K562 (cell line): ENCODE measurements around the gene VAC14. TPM values are rescaled to one million over a fixed set of nuclear protein-coding genes. Genes with fewer than 3 reads are reported as not detected.

Experiments
- ARID2 ChIP-seq: fragments of 450-650 bp; IDR thresholded peaks from 2 replicates; pipeline ENCODE4 v1.6.1; 2017; ENCODE audit warnings: antibody characterized with exemption, mild to moderate bottlenecking
- CREB3L1 ChIP-seq: fragments of 450-650 bp; IDR thresholded peaks from 2 replicates; pipeline ENCODE4 v1.6.1; 2014; ENCODE audit warnings: low read depth, mild to moderate bottlenecking, moderate library complexity, borderline replicate concordance
- CREM ChIP-seq: IDR thresholded peaks from 2 replicates; pipeline ENCODE4 v1.6.1; 2014; ENCODE audit warnings: antibody characterized with exemption, low read depth
- HMGXB4 ChIP-seq: sonication (generic); formaldehyde crosslinking; IDR thresholded peaks from 2 replicates; pipeline ENCODE4 v1.8.1; 2023; ENCODE audit warnings: mild to moderate bottlenecking, missing genetic modification reagents
- MAFK ChIP-seq: IDR thresholded peaks from 2 replicates; pipeline ENCODE4 v1.6.1; 2011; ENCODE audit warnings: low read length, improper control_type of control experiment
- MCM2 ChIP-seq: fragments of 450-650 bp; IDR thresholded peaks from 2 replicates; pipeline ENCODE4 v1.6.1; 2017; ENCODE audit warnings: low read depth, mild to moderate bottlenecking
- MED1 ChIP-seq: sonication (generic); formaldehyde crosslinking; IDR thresholded peaks from 2 replicates; pipeline ENCODE4 v1.8.1; 2023; ENCODE audit warnings: missing genetic modification reagents, borderline replicate concordance
- MTA3 ChIP-seq: fragments of 450-650 bp; formaldehyde crosslinking; IDR thresholded peaks from 2 replicates; pipeline ENCODE4 v1.6.1; 2017; ENCODE audit warnings: mild to moderate bottlenecking, borderline replicate concordance
- RBBP5 ChIP-seq: fragments of 200-600 bp; sonication (generic); IDR thresholded peaks from 2 replicates; pipeline ENCODE4 v1.6.1; 2012; ENCODE audit warnings: borderline replicate concordance, mild to moderate bottlenecking, low read length, control low read depth, inconsistent platforms; ENCODE audit not compliant: insufficient read depth, poor library complexity, severe bottlenecking
- RNF219 ChIP-seq: fragments of 250-450 bp; sonication (Bioruptor Pico); IDR thresholded peaks from 2 replicates; pipeline ENCODE4 v1.5.0; 2022; ENCODE audit warnings: mild to moderate bottlenecking
- SMAD1 ChIP-seq: fragments of 150-350 bp; IDR thresholded peaks from 2 replicates; pipeline ENCODE4 v1.6.1; 2014; ENCODE audit warnings: low read length, low read depth; ENCODE audit not compliant: partially characterized antibody
- TAF1 ChIP-seq: IDR thresholded peaks from 2 replicates; pipeline ENCODE4 v1.6.1; 2011; ENCODE audit warnings: mild to moderate bottlenecking, low read length, moderate library complexity; ENCODE audit not compliant: insufficient read depth, control insufficient read depth, severe bottlenecking; ENCODE audit errors: extremely low read depth
- TAF9B ChIP-seq: fragments of 450-650 bp; IDR thresholded peaks from 2 replicates; pipeline ENCODE4 v1.6.1; 2018; ENCODE audit warnings: mild to moderate bottlenecking; ENCODE audit not compliant: partially characterized antibody
- TOE1 ChIP-seq, 2 experiments: fragments of 450-650 bp in 1 of 2; sonication (generic) in 1 of 2; formaldehyde crosslinking in 1 of 2; IDR thresholded peaks; 2 replicates each; pipeline versions ENCODE4 v1.7.1 to v1.8.0; 2016 to 2022; ENCODE audit warnings: borderline replicate concordance in 2 of 2, mild to moderate bottlenecking in 2 of 2, antibody characterized with exemption in 1 of 2, inconsistent platforms in 1 of 2, low read depth in 1 of 2, missing genetic modification reagents in 1 of 2, moderate library complexity in 1 of 2
- USF2 ChIP-seq: sonication (generic); formaldehyde crosslinking; IDR thresholded peaks from 2 replicates; pipeline ENCODE4 v1.5.0; 2020; ENCODE audit warnings: missing genetic modification reagents
- YY1 ChIP-seq, 3 experiments: IDR thresholded peaks; 2 replicates each; pipeline ENCODE4 v1.6.1; 2011; ENCODE audit warnings: low read length in 2 of 3, mild to moderate bottlenecking in 2 of 3, moderate library complexity in 2 of 3, borderline replicate concordance in 1 of 3, control low read depth in 1 of 3, low read depth in 1 of 3; ENCODE audit not compliant: insufficient read depth in 3 of 3, insufficient replicate concordance in 2 of 3, control insufficient read depth in 1 of 3, insufficient read length in 1 of 3; ENCODE audit errors: extremely low read depth in 1 of 3
- ZFPM2 ChIP-seq: fragments of 250-450 bp; sonication (Bioruptor Pico); IDR thresholded peaks from 2 replicates; pipeline ENCODE4 v1.5.1; 2022; ENCODE audit warnings: mild to moderate bottlenecking
- ZFX ChIP-seq: sonication (generic); formaldehyde crosslinking; IDR thresholded peaks from 2 replicates; pipeline ENCODE4 v1.8.0; 2022; ENCODE audit warnings: mild to moderate bottlenecking, missing genetic modification reagents, moderate library complexity
- ZNF311 ChIP-seq: fragments of 250-450 bp; sonication (Bioruptor Pico); IDR thresholded peaks from 2 replicates; pipeline ENCODE4 v1.4.0; 2020; ENCODE audit warnings: mild to moderate bottlenecking, moderate library complexity
- polyA plus RNA-seq, 8 experiments: library from polyadenylated mRNA; depleted of rRNA in 4 of 8; stranded (reverse) in 5 of 8; unstranded in 3 of 8; fragments of >200 nt; fragmentation: Nextera tagmentation in 2 of 8; fragmentation: Illumina TruSeq in 1 of 8; extraction: Ambion mirVana in 2 of 8; extraction: Trizol in 1 of 8; gene quantifications; 2 replicates each; pipeline versions ENCODE4 v1.2.1 to v1.2.3, GENCODE V29; 2011 to 2014; ENCODE audit warnings: inconsistent platforms in 1 of 8, missing spikeins in 1 of 8
- total RNA-seq, 7 experiments: library from RNA; depleted of rRNA in 6 of 7; stranded (reverse); fragments of >200 nt in 6 of 7; fragmentation: Illumina TruSeq in 2 of 7; extraction: Trizol in 2 of 7; gene quantifications; 2 replicates each; pipeline versions ENCODE4 v1.2.1 to v1.2.3, GENCODE V29; 2011 to 2021; ENCODE audit warnings: low replicate concordance in 1 of 7

VAC14 gene
- total and polyA plus RNA-seq, 9 of the 15 experiments (the other 6 are each of a cell fraction or from before 2014, with no cell fraction given), result 1.3 to 41.6 (median 26.6) TPM

GRCh38 chr16:70800781-70801480 lies at the start of gene VAC14 (continued):
- no peak for TF ChIP-seq ZNF311 (CRISPR knock-in tag)
- peak; percentile 67; the same call in 1 of the 2 replicates for TF ChIP-seq MTA3
- TF ChIP-seq TAF1, result peak; percentile 86
- TF ChIP-seq TOE1 (IDR thresholded peaks at IDR 0.05; ENCODE audit: borderline replicate concordance), result peak; percentile 99
- no peak for TF ChIP-seq TOE1 (CRISPR knock-in tag; IDR thresholded peaks at IDR 0.05; ENCODE audit: borderline replicate concordance, low read depth)
- TF ChIP-seq ARID2, result no peak
- no peak for TF ChIP-seq MAFK
- TF ChIP-seq CREM, result peak; percentile 77
- TF ChIP-seq TAF9B, result peak; percentile 54
- 0 out of 2 replicates have a peak, but pooled peaks have one; percentile 27 for TF ChIP-seq ZFPM2 (CRISPR knock-in tag)
- TF ChIP-seq SMAD1, result peak; percentile 46
- no peak for TF ChIP-seq MED1 (CRISPR knock-in tag)
- TF ChIP-seq USF2 (CRISPR knock-in tag), result peak; percentile 98
- TF ChIP-seq MCM2, result no peak
- no peak for TF ChIP-seq RNF219
- peak; percentile 86 for TF ChIP-seq RBBP5
- TF ChIP-seq HMGXB4 (CRISPR knock-in tag), result peak; percentile 57; the same call in 1 of the 2 replicates
- TF ChIP-seq ZFX, result peak; percentile 56
- TF ChIP-seq YY1 (IDR thresholded peaks at IDR 0.05; ENCODE audit: borderline replicate concordance in 1 of 3, control insufficient read depth in 1 of 3, extremely low read depth in 1 of 3, insufficient read depth in 3 of 3, insufficient read length in 1 of 3, insufficient replicate concordance in 2 of 3, low read depth in 1 of 3, low read length in 2 of 3), result peak; percentile 91 to 98 (median 96)
- peak; percentile 39; the same call in 1 of the 2 replicates for TF ChIP-seq CREB3L1
